HEK293 (cell line): ENCODE data around the gene HSPB6.
A peak's percentile ranks its signal among the peaks of the same experiment; 100 is the strongest.

Source experiments
- BCL6B ChIP-seq: fragments of 450-650 bp; formaldehyde crosslinking; IDR thresholded peaks from 2 replicates; pipeline ENCODE4 v1.5.1; 2017; ENCODE audit warnings: missing biosample characterization, missing genetic modification characterization
- KLF8 ChIP-seq: fragments of 450-650 bp; formaldehyde crosslinking; IDR thresholded peaks from 2 replicates; pipeline ENCODE4 v1.5.1; 2016; ENCODE audit warnings: missing biosample characterization, missing genetic modification characterization
- MYNN ChIP-seq: fragments of 450-650 bp; formaldehyde crosslinking; IDR thresholded peaks from 2 replicates; pipeline ENCODE4 v1.5.1; 2016; ENCODE audit warnings: missing biosample characterization, missing genetic modification characterization, borderline replicate concordance
- MZF1 ChIP-seq: fragments of 450-650 bp; formaldehyde crosslinking; IDR thresholded peaks from 2 replicates; pipeline ENCODE4 v1.5.1; 2017; ENCODE audit warnings: missing biosample characterization, missing genetic modification characterization, borderline replicate concordance
- SP3 ChIP-seq: fragments of 450-650 bp; formaldehyde crosslinking; IDR thresholded peaks from 2 replicates; pipeline ENCODE4 v1.5.1; 2016; ENCODE audit warnings: missing biosample characterization, missing genetic modification characterization
- YY1 ChIP-seq: fragments of 450-650 bp; formaldehyde crosslinking; IDR thresholded peaks from 2 replicates; pipeline ENCODE4 v1.5.1; 2018; ENCODE audit warnings: missing biosample characterization, missing genetic modification characterization
- ZBTB49 ChIP-seq: fragments of 450-650 bp; formaldehyde crosslinking; IDR thresholded peaks from 2 replicates; pipeline ENCODE4 v1.5.1; 2016; ENCODE audit warnings: missing biosample characterization, missing genetic modification characterization, low read depth
- ZFP37 ChIP-seq: fragments of 450-650 bp; formaldehyde crosslinking; IDR thresholded peaks from 2 replicates; pipeline ENCODE4 v1.5.1; 2016; ENCODE audit warnings: missing biosample characterization, missing genetic modification characterization
- ZNF138 ChIP-seq: fragments of 450-650 bp; formaldehyde crosslinking; IDR thresholded peaks from 2 replicates; pipeline ENCODE4 v1.5.1; 2016; ENCODE audit warnings: missing biosample characterization, missing genetic modification characterization, borderline replicate concordance
- ZNF157 ChIP-seq: fragments of 450-650 bp; formaldehyde crosslinking; IDR thresholded peaks from 2 replicates; pipeline ENCODE4 v1.5.1; 2016; ENCODE audit warnings: missing biosample characterization, missing genetic modification characterization
- ZNF202 ChIP-seq: fragments of 450-650 bp; formaldehyde crosslinking; IDR thresholded peaks from 2 replicates; pipeline ENCODE4 v1.5.1; 2016; ENCODE audit warnings: missing biosample characterization, missing genetic modification characterization, borderline replicate concordance
- ZNF23 ChIP-seq: fragments of 450-650 bp; formaldehyde crosslinking; IDR thresholded peaks from 2 replicates; pipeline ENCODE4 v1.5.1; 2016; ENCODE audit warnings: missing biosample characterization, missing genetic modification characterization, borderline replicate concordance
- ZNF280D ChIP-seq: fragments of 450-650 bp; formaldehyde crosslinking; IDR thresholded peaks from 2 replicates; pipeline ENCODE4 v1.5.1; 2016; ENCODE audit warnings: missing biosample characterization, missing genetic modification characterization
- ZNF394 ChIP-seq: fragments of 450-650 bp; formaldehyde crosslinking; IDR thresholded peaks from 2 replicates; pipeline ENCODE4 v1.5.1; 2016; ENCODE audit warnings: missing biosample characterization, missing genetic modification characterization, mild to moderate bottlenecking, moderate library complexity, borderline replicate concordance
- ZNF398 ChIP-seq: fragments of 450-650 bp; formaldehyde crosslinking; IDR thresholded peaks from 2 replicates; pipeline ENCODE4 v1.5.1; 2017; ENCODE audit warnings: missing biosample characterization, missing genetic modification characterization
- ZNF555 ChIP-seq: fragments of 450-650 bp; formaldehyde crosslinking; conservative IDR thresholded peaks from 2 replicates; pipeline ENCODE4 v1.5.1; 2017; ENCODE audit warnings: missing biosample characterization, mild to moderate bottlenecking, missing genetic modification characterization, inconsistent platforms
- ZNF629 ChIP-seq: fragments of 450-650 bp; formaldehyde crosslinking; IDR thresholded peaks from 2 replicates; pipeline ENCODE4 v1.5.1; 2017; ENCODE audit warnings: missing biosample characterization, missing genetic modification characterization
- ZNF658 ChIP-seq: fragments of 450-650 bp; formaldehyde crosslinking; IDR thresholded peaks from 2 replicates; pipeline ENCODE4; 2016; ENCODE audit warnings: missing biosample characterization, missing genetic modification characterization
- ZNF677 ChIP-seq: fragments of 450-650 bp; IDR thresholded peaks from 2 replicates; pipeline ENCODE4 v1.5.0; 2018; ENCODE audit warnings: missing biosample characterization, mild to moderate bottlenecking, missing genetic modification characterization, moderate library complexity
- ZNF707 ChIP-seq: fragments of 450-650 bp; formaldehyde crosslinking; IDR thresholded peaks from 2 replicates; pipeline ENCODE4 v1.5.1; 2016; ENCODE audit warnings: missing biosample characterization, missing genetic modification characterization
- ZNF76 ChIP-seq: fragments of 450-650 bp; formaldehyde crosslinking; IDR thresholded peaks from 2 replicates; pipeline ENCODE4; 2016; ENCODE audit warnings: low read depth, missing biosample characterization, missing genetic modification characterization, borderline replicate concordance
- ZNF776 ChIP-seq: fragments of 450-650 bp; formaldehyde crosslinking; IDR thresholded peaks from 2 replicates; pipeline ENCODE4 v1.5.0; 2017; ENCODE audit warnings: missing biosample characterization, missing genetic modification characterization, borderline replicate concordance
- ZSCAN18 ChIP-seq: fragments of 450-650 bp; formaldehyde crosslinking; IDR thresholded peaks from 2 replicates; pipeline ENCODE4 v1.5.1; 2016; ENCODE audit warnings: missing biosample characterization, missing genetic modification characterization
- ZSCAN4 ChIP-seq: fragments of 450-650 bp; formaldehyde crosslinking; IDR thresholded peaks from 2 replicates; pipeline ENCODE4 v1.5.1; 2017; ENCODE audit warnings: missing biosample characterization, missing genetic modification characterization
- ZSCAN5A ChIP-seq: fragments of 450-650 bp; formaldehyde crosslinking; IDR thresholded peaks from 2 replicates; pipeline ENCODE4 v1.5.1; 2016; ENCODE audit warnings: missing biosample characterization, missing genetic modification characterization

The HSPB6 gene

GRCh38 chr19:35748106-35749020 lies 8.5 kb downstream of the HSPB6 start, which contains the start of gene LIN37 (continued):
- TF ChIP-seq MYNN (no peak), ZNF76 (peak; percentile 100), ZNF658 (no peak), ZNF138 (tag by site-specific recombination) (no peak), ZNF202 (tag by site-specific recombination) (no peak), YY1 (tag by site-specific recombination) (peak; percentile 9; the same call in 1 of the 2 replicates), ZNF280D (no peak), ZNF555 (tag by site-specific recombination) (no peak), ZNF707 (no peak), ZSCAN18 (tag by site-specific recombination) (no peak), ZNF23 (tag by site-specific recombination) (no peak), ZNF157 (tag by site-specific recombination) (no peak), ZBTB49 (tag by site-specific recombination) (no peak), ZNF677 (tag by site-specific recombination) (no peak), SP3 (tag by site-specific recombination) (peak; percentile 100), BCL6B (tag by site-specific recombination) (no peak), ZNF629 (peak; percentile 62; the same call in 1 of the 2 replicates), ZNF776 (tag by site-specific recombination) (no peak), ZNF394 (tag by site-specific recombination) (no peak), ZSCAN5A (tag by site-specific recombination) (no peak), KLF8 (tag by site-specific recombination) (peak; percentile 97), ZSCAN4 (tag by site-specific recombination) (peak; percentile 76), ZFP37 (no peak; the same call in 1 of the 2 replicates), MZF1 (tag by site-specific recombination) (no peak), ZNF398 (no peak)
